Esophagus squamous epithelium (tissue), 4 donors: Measurements from ENCODE around the gene ITPKB.

Experiments
- CTCF ChIP-seq, 6 experiments: fragments of 450-650 bp in 4 of 6; fragments of 200-600 bp in 2 of 6; sonication (generic) in 2 of 6; IDR thresholded peaks; one replicate each; pipeline ENCODE4 v1.5.1; 2016 to 2019; ENCODE audit warnings: antibody characterized with exemption in 6 of 6, mild to moderate bottlenecking in 4 of 6, moderate library complexity in 4 of 6
- POLR2A ChIP-seq, 4 donors: fragments of 450-650 bp; IDR thresholded peaks; one replicate each; pipeline ENCODE4 v1.6.1; 2017; ENCODE audit warnings: antibody characterized with exemption in 4 of 4, mild to moderate bottlenecking in 4 of 4, moderate library complexity in 3 of 4

GRCh38 chr1:226590614-226591013, 148.5 kb downstream of the ITPKB start:
- no peak for TF ChIP-seq CTCF (IDR thresholded peaks at IDR 0.05)
- TF ChIP-seq POLR2A (IDR thresholded peaks at IDR 0.05) = no peak
